Progenitor cell of endocrine pancreas (in vitro differentiated cells): ENCODE measurements around the gene TCEAL9. TPM values are rescaled to one million over a fixed set of nuclear protein-coding genes. Genes with fewer than 3 reads are reported as not detected.

ENCODE experiments used
- DNase-seq: peaks from one replicate; pipeline ENCODE4 v3.0.0; 2021; ENCODE audit warnings: low spot score; ENCODE audit not compliant: unreplicated experiment
- H3K27ac Mint-ChIP-seq: 2 replicates; pipeline ENCODE4 v1.8.0; 2021; ENCODE audit warnings: mild to moderate bottlenecking, moderate library complexity, mixed read lengths
- H3K27me3 Mint-ChIP-seq: 2 replicates; pipeline ENCODE4 v1.8.0; 2021; ENCODE audit warnings: mixed read lengths
- H3K36me3 Mint-ChIP-seq: 2 replicates; pipeline ENCODE4 v1.8.0; 2022; ENCODE audit warnings: mixed read lengths; ENCODE audit not compliant: insufficient read depth
- H3K4me1 Mint-ChIP-seq: 2 replicates; pipeline ENCODE4 v1.8.0; 2021; ENCODE audit warnings: low read depth, mixed read lengths
- H3K4me3 Mint-ChIP-seq: 2 replicates; pipeline ENCODE4 v1.8.0; 2021; ENCODE audit warnings: low read depth, mild to moderate bottlenecking, moderate library complexity, mixed read lengths
- H3K9me3 Mint-ChIP-seq: 2 replicates; pipeline ENCODE4 v1.8.0; 2021; ENCODE audit warnings: low read depth, mixed read lengths
- CTCF ChIP-seq: fragments of 200-600 bp; sonication (generic); IDR thresholded peaks from one replicate; pipeline ENCODE4 v1.5.0; 2021; ENCODE audit warnings: antibody characterized with exemption, mild to moderate bottlenecking; ENCODE audit not compliant: unreplicated experiment
- total RNA-seq: library from RNA; stranded (reverse); gene quantifications from 2 replicates; pipeline ENCODE4 v1.2.1, GENCODE V29; 2021

TCEAL9 gene
- total RNA-seq, 1 donor from 2014 or later: 118 TPM

DNA sequence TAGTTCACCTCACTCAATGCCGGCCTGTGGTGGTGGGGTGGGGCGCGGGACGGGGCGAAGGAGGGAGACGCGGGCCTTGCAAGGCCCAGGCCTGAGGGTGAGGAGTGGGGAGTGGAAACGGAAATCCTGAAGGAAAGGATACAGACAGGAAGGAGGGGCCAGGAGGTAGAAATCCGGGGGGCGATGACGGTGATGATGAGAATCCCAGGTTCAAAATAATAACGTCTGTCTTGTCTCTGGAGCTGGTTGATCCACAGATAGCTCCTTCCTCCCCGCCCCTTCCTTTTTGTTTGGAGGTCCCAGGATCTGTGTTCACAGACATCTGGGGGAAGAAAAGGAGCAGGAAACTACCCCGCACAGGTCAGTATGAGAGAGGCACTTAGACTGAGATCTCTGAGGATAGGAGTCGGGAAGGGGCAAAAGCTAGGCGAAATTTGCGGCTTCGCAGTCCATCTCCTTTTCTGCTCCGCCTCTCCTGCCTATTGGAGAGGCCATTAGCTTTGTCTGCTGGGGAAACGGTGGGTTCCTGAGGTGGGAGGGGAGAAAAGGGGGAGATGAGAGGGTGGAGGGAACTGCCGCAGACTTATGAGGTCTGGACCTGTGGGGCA lies 25.5 kb upstream of the TCEAL9 start:
- H3K4me3 Mint-ChIP-seq: peak overlapping the region; percentile 49
- DNase-seq: no peak
- H3K27me3 Mint-ChIP-seq: peaks cover 23% of the 10 kb centered on the region
- H3K4me1 Mint-ChIP-seq: peaks cover 5% of the 10 kb centered on the region
- H3K27ac Mint-ChIP-seq: peak overlapping the region; percentile 51
- H3K36me3 Mint-ChIP-seq: no peaks in the 10 kb centered on the region
- no peak for TF ChIP-seq CTCF
- peaks cover 11% of the 10 kb centered on the region for H3K9me3 Mint-ChIP-seq

- Mint-ChIP-seq H3K36me3 (no peaks in the 10 kb centered on the region), H3K27ac (no peak overlapping the region), H3K4me1 (peaks cover 5% of the 10 kb centered on the region), H3K27me3 (peaks cover 3% of the 10 kb centered on the region), H3K9me3 (peaks cover 3% of the 10 kb centered on the region), H3K4me3 (no peak overlapping the region)
- no peak for TF ChIP-seq CTCF
- no peak for DNase-seq
These were observed 17.6 kb upstream of the TCEAL9 start for GRCh38 chrX:103338663-103339062.

DNA sequence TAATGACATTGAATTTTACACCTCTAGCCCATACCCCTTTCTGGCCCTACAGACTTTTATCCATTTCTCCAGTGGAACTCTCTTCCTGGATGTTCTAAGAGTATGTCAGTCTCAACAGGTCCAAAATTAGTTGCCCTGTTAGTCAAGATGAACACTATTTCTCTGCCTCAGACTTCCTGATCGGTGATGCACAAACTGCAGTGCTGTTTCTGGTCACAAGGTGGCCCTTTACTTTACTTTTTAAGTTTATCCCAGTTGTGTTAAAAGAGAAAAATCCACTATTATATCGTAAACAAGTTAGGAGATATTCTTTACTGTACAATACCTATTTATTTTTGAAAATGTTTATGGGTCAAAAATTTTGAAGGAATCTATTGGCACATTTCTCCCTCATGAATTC lies 13.2 kb upstream of the TCEAL9 start:
- H3K9me3 Mint-ChIP-seq: no peaks in the 10 kb centered on the region
- H3K36me3 Mint-ChIP-seq: no peaks in the 10 kb centered on the region
- no peak for DNase-seq
- H3K4me1 Mint-ChIP-seq: no peaks in the 10 kb centered on the region
- H3K4me3 Mint-ChIP-seq: no peak overlapping the region
- peak; percentile 72 for TF ChIP-seq CTCF
- no peak overlapping the region for H3K27ac Mint-ChIP-seq
- H3K27me3 Mint-ChIP-seq: peaks cover 2% of the 10 kb centered on the region

GRCh38 chrX:103344606-103345005 lies 11.7 kb upstream of the TCEAL9 start:
- no peak for TF ChIP-seq CTCF
- H3K9me3 Mint-ChIP-seq: no peaks in the 10 kb centered on the region
- H3K36me3 Mint-ChIP-seq: no peaks in the 10 kb centered on the region
- no peak overlapping the region for H3K27ac Mint-ChIP-seq
- DNase-seq: no peak
- H3K4me3 Mint-ChIP-seq: no peak overlapping the region
- peaks cover 2% of the 10 kb centered on the region for H3K27me3 Mint-ChIP-seq
- H3K4me1 Mint-ChIP-seq: peaks cover under 1% of the 10 kb centered on the region

DNA sequence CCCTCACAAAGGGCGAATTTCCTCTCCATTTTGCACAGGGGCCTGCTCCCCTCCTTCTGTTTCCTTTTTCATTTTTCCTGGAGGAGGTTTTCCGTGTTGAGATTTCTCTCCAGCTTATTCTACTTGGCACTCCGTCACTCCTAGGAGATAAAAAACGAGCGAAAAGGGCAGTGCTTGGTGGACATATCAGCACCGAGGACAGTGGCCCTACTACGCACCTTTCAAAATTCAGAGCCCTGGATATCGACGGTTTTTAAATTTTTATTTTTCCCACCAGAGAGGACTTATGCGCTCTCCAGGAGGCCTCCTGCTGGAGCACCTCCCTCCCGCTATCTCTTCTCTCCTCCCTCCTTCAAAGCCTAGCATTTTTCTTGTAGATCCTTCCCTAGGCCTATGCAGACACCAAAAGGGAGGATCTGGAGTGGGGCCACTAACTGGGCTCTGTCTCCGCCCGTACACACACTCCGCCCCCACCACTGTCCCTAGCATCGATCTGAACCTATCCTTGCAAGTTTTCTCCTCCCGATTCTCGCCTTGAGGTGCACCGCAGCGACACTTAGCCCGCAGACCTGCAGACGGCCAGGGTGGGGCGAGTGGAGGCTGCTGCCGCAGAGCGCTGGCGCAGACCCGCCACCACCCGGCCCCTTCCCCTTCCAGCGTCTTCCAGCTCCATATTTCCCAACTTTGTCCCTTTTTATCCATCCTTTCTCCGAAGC lies 8.5 kb upstream of the TCEAL9 start:
- Mint-ChIP-seq H3K27ac (no peak overlapping the region), H3K4me3 (no peak overlapping the region), H3K36me3 (no peaks in the 10 kb centered on the region), H3K4me1 (peaks cover 8% of the 10 kb centered on the region), H3K9me3 (no peaks in the 10 kb centered on the region), H3K27me3 (peaks cover 2% of the 10 kb centered on the region)
- no peak for DNase-seq
- no peak for TF ChIP-seq CTCF
